DMS53 (cell line): ENCODE data around the gene HPN.
"Not testable (repeated sequence)": the region's sequence is repeated elsewhere in the genome, so short reads cannot be mapped to it uniquely, and the experiment has no call there.

ENCODE experiments used
- DNase-seq: peaks from one replicate; lab custom pipeline; 2025; lab: John Stamatoyannopoulos, UW

HPN gene

GRCh38 chr19:35009424-35010415 is 31.8 kb upstream of the HPN start:
- DNase-seq: no peak

- no peak for DNase-seq
Observed at GRCh38 chr19:35011091-35011689, 30.3 kb upstream of the HPN start.

- no peak for DNase-seq
Observed at GRCh38 chr19:35011737-35012682, 29.5 kb upstream of the HPN start.

- DNase-seq: peak; percentile 72
Observed at GRCh38 chr19:35013041-35013819, 28.3 kb upstream of the HPN start.

- no peak for DNase-seq
Observed at GRCh38 chr19:35013820-35014754, 27.4 kb upstream of the HPN start.

GRCh38 chr19:35014774-35015173 is 26.7 kb upstream of the HPN start:
- not testable (repeated sequence) for DNase-seq

- DNase-seq: no peak
Observed at GRCh38 chr19:35015270-35015953, 26.1 kb upstream of the HPN start.

GRCh38 chr19:35015954-35016351 is 25.6 kb upstream of the HPN start:
- no peak for DNase-seq

- DNase-seq: no peak
Observed at GRCh38 chr19:35017507-35017906, 24.0 kb upstream of the HPN start.

- no peak for DNase-seq
Observed at GRCh38 chr19:35018379-35018778, 23.1 kb upstream of the HPN start.

- no peak for DNase-seq
Observed at GRCh38 chr19:35019144-35019543, 22.4 kb upstream of the HPN start.

- no peak for DNase-seq
Observed at GRCh38 chr19:35021016-35021415, 20.5 kb upstream of the HPN start.

GRCh38 chr19:35021596-35021995 is 19.9 kb upstream of the HPN start:
- DNase-seq: no peak

GRCh38 chr19:35022460-35022859 is 19.1 kb upstream of the HPN start:
- DNase-seq: no peak

GRCh38 chr19:35023428-35023827 is 18.1 kb upstream of the HPN start:
- no peak for DNase-seq

- DNase-seq: no peak
Observed at GRCh38 chr19:35024095-35024494, 17.4 kb upstream of the HPN start.

- no peak for DNase-seq
Observed at GRCh38 chr19:35025969-35026368, 15.6 kb upstream of the HPN start.

- DNase-seq: no peak
Observed at GRCh38 chr19:35026418-35026817, 15.1 kb upstream of the HPN start.

- no peak for DNase-seq
Observed at GRCh38 chr19:35027009-35027408, 14.5 kb upstream of the HPN start.
